Breast epithelium (tissue), 4 donors: ENCODE data around the gene SLC38A10. TPM values are rescaled to one million over a fixed set of nuclear protein-coding genes. Genes with fewer than 3 reads are reported as not detected.

Experiments
- DNase-seq, 2 donors: peaks; one replicate each; pipeline ENCODE4 v3.0.0-alpha.2; 2019; ENCODE audit warnings: low spot score in 2 of 2
- H3K27ac ChIP-seq, 2 donors: fragments of 200-600 bp; sonication (generic) in 1 of 2; one replicate each; pipeline ENCODE4 v1.5.1; 2016 to 2019; ENCODE audit warnings: mild to moderate bottlenecking in 1 of 2
- H3K27me3 ChIP-seq, 2 donors: fragments of 200-600 bp; sonication (generic) in 1 of 2; one replicate each; pipeline versions ENCODE4 v1.5.1 to v1.6.0; 2017 to 2019; ENCODE audit warnings: control low read depth in 1 of 2, mild to moderate bottlenecking in 1 of 2
- H3K36me3 ChIP-seq: fragments of 200-600 bp; one replicate; pipeline ENCODE4 v1.5.1; 2019
- H3K4me1 ChIP-seq, 2 donors: fragments of 200-600 bp; sonication (generic); one replicate each; pipeline ENCODE4 v1.5.1; 2016 to 2019; ENCODE audit warnings: control low read depth in 1 of 2
- H3K4me3 ChIP-seq, 3 donors: fragments of 200-600 bp; sonication (generic); 1 replicate in 2 of 3; 2 replicates in 1 of 3; pipeline ENCODE4 v1.5.1; 2016 to 2019; ENCODE audit warnings: mild to moderate bottlenecking in 3 of 3, moderate library complexity in 2 of 3
- H3K9me3 ChIP-seq, 2 donors: fragments of 200-600 bp; sonication (generic) in 1 of 2; one replicate each; pipeline ENCODE4 v1.5.1; 2016 to 2019; ENCODE audit warnings: control low read depth in 1 of 2
- CTCF ChIP-seq, 3 donors: fragments of 450-650 bp; IDR thresholded peaks; one replicate each; pipeline ENCODE4 v1.5.1; 2016 to 2017; ENCODE audit warnings: antibody characterized with exemption in 3 of 3, mild to moderate bottlenecking in 3 of 3, moderate library complexity in 3 of 3
- POLR2A ChIP-seq: fragments of 450-650 bp; IDR thresholded peaks from one replicate; pipeline ENCODE4 v1.6.1; 2016; ENCODE audit warnings: antibody characterized with exemption, mild to moderate bottlenecking, moderate library complexity
- POLR2AphosphoS5 ChIP-seq, 3 donors: sonication (generic); formaldehyde crosslinking; IDR thresholded peaks; one replicate each; pipeline ENCODE4 v1.6.1; 2017; ENCODE audit warnings: antibody characterized with exemption in 3 of 3
- intact Hi-C: fragments of 100-400 bp; cut with DNase I; formaldehyde crosslinking; loops from one replicate; pipeline ENCODE4 v1.15.1; 2023; ENCODE audit warnings: low total_unique reads
- total RNA-seq, 3 donors: library from RNA; depleted of rRNA; stranded (reverse); fragments of >200 nt; gene quantifications; one replicate each; pipeline ENCODE4 v1.1.0, GENCODE V29; 2016

Gene SLC38A10
- total RNA-seq, 3 donors from 2014 or later: 52.4 to 104 (median 85.2) TPM

- Histone ChIP-seq H3K27ac (no peak overlapping the region), H3K27me3 (no peaks in the 10 kb centered on the region), H3K4me3 (peak overlapping the region in 1 of 3 donors; percentile 13), H3K36me3 (no peaks in the 10 kb centered on the region), H3K9me3 (no peaks in the 10 kb centered on the region), H3K4me1 (peaks cover 10 to 11% of the 10 kb centered on the region in 2 donors)
- no peak for DNase-seq
- intact Hi-C loops: loop anchor here (5.0 kb wide), 1 partner anchor 569 kb away; the partner anchor contains the start of genes ALYREF and ANAPC11
- TF ChIP-seq POLR2A (no peak), POLR2AphosphoS5 (IDR thresholded peaks at IDR 0.05) (no peak), CTCF (IDR thresholded peaks at IDR 0.05) (no peak)
These were observed 27.9 kb upstream of the SLC38A10 start for GRCh38 chr17:81323083-81323369.

GRCh38 chr17:81322271-81323082 is 27.4 kb upstream of the SLC38A10 start:
- H3K4me1 ChIP-seq: peaks cover 10 to 11% of the 10 kb centered on the region in 2 donors
- intact Hi-C loops: loop anchor here (5.0 kb wide), 1 partner anchor 570 kb away; the partner anchor contains the start of genes ALYREF and ANAPC11
- H3K27ac ChIP-seq: no peak overlapping the region
- no peaks in the 10 kb centered on the region for H3K9me3 ChIP-seq
- no peak for DNase-seq
- no peak overlapping the region for H3K4me3 ChIP-seq
- no peaks in the 10 kb centered on the region for H3K36me3 ChIP-seq
- no peaks in the 10 kb centered on the region for H3K27me3 ChIP-seq
- TF ChIP-seq POLR2A: no peak
- no peak for TF ChIP-seq POLR2AphosphoS5 (IDR thresholded peaks at IDR 0.05)
- no peak for TF ChIP-seq CTCF (IDR thresholded peaks at IDR 0.05)

- intact Hi-C loops: loop anchor here (5.0 kb wide), 1 partner anchor 1214 kb away; no protein-coding TSS in a partner anchor
- DNase-seq: no peak
- TF ChIP-seq CTCF (IDR thresholded peaks at IDR 0.05): no peak
- no peak for TF ChIP-seq POLR2A
- TF ChIP-seq POLR2AphosphoS5 (IDR thresholded peaks at IDR 0.05): no peak
These were observed 23.0 kb upstream of the SLC38A10 start for GRCh38 chr17:81317961-81318605.

GRCh38 chr17:81317530-81317821 is 22.4 kb upstream of the SLC38A10 start:
- no peaks in the 10 kb centered on the region for H3K27me3 ChIP-seq
- H3K4me1 ChIP-seq: no peaks in the 10 kb centered on the region
- intact Hi-C loops: loop anchor here (5.0 kb wide), 1 partner anchor 1215 kb away; no protein-coding TSS in a partner anchor
- no peak overlapping the region for H3K27ac ChIP-seq
- no peak for DNase-seq
- no peaks in the 10 kb centered on the region for H3K9me3 ChIP-seq
- TF ChIP-seq POLR2A (no peak), POLR2AphosphoS5 (IDR thresholded peaks at IDR 0.05) (no peak), CTCF (IDR thresholded peaks at IDR 0.05) (no peak)
- H3K36me3 ChIP-seq: no peaks in the 10 kb centered on the region
- no peak overlapping the region for H3K4me3 ChIP-seq

More at GRCh38 chr17:81317961-81318605, 23.0 kb upstream of the SLC38A10 start:
- H3K36me3 ChIP-seq: no peaks in the 10 kb centered on the region
- no peaks in the 10 kb centered on the region for H3K9me3 ChIP-seq
- H3K27ac ChIP-seq: no peak overlapping the region
- no peak overlapping the region for H3K4me3 ChIP-seq
- peaks cover 3% of the 10 kb centered on the region in 2 donors for H3K4me1 ChIP-seq
- no peaks in the 10 kb centered on the region for H3K27me3 ChIP-seq

- no peaks in the 10 kb centered on the region for H3K9me3 ChIP-seq
- intact Hi-C loops: loop anchor here (5.0 kb wide), 1 partner anchor 1216 kb away; no protein-coding TSS in a partner anchor
- no peaks in the 10 kb centered on the region for H3K36me3 ChIP-seq
- no peak for DNase-seq
- H3K27me3 ChIP-seq: no peaks in the 10 kb centered on the region
- TF ChIP-seq POLR2A (no peak), POLR2AphosphoS5 (IDR thresholded peaks at IDR 0.05) (no peak), CTCF (IDR thresholded peaks at IDR 0.05) (no peak)
- no peak overlapping the region for H3K27ac ChIP-seq
- H3K4me3 ChIP-seq: no peak overlapping the region
- no peaks in the 10 kb centered on the region for H3K4me1 ChIP-seq
These were observed 20.8 kb upstream of the SLC38A10 start for GRCh38 chr17:81315885-81316391.
